Esophagus squamous epithelium (tissue), 4 donors: ENCODE results near the gene PGGT1B.

Source experiments
- POLR2A ChIP-seq, 4 donors: fragments of 450-650 bp; IDR thresholded peaks; one replicate each; pipeline ENCODE4 v1.6.1; 2017; ENCODE audit warnings: antibody characterized with exemption in 4 of 4, mild to moderate bottlenecking in 4 of 4, moderate library complexity in 3 of 4
- TF ChIP-seq, protein P1 (sequence below), 6 experiments: fragments of 450-650 bp in 4 of 6; fragments of 200-600 bp in 2 of 6; sonication (generic) in 2 of 6; IDR thresholded peaks; one replicate each; pipeline ENCODE4 v1.5.1; 2016 to 2019; ENCODE audit warnings: antibody characterized with exemption in 6 of 6, mild to moderate bottlenecking in 4 of 6, moderate library complexity in 4 of 6

DNA sequence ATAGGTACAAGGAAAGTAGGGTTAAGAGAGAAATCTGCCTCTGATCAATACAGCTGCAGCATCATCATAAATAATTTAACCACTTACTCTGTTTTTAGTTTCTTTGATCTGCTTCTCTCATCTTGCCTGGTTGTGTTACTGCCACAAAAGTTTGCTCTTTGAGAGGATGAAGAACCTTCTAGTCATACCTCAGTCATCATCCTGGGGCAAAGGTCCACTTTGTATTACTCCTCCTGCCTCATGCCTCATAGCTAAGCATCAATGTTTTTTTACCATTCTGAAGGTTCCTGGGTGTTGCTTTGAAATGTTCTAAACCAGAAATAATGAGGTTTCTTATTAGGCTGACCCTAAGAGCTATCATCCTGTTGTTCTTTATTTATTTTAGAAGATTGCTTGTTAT, 75.9 kb downstream of the PGGT1B start:
- TF ChIP-seq, protein P1, sequence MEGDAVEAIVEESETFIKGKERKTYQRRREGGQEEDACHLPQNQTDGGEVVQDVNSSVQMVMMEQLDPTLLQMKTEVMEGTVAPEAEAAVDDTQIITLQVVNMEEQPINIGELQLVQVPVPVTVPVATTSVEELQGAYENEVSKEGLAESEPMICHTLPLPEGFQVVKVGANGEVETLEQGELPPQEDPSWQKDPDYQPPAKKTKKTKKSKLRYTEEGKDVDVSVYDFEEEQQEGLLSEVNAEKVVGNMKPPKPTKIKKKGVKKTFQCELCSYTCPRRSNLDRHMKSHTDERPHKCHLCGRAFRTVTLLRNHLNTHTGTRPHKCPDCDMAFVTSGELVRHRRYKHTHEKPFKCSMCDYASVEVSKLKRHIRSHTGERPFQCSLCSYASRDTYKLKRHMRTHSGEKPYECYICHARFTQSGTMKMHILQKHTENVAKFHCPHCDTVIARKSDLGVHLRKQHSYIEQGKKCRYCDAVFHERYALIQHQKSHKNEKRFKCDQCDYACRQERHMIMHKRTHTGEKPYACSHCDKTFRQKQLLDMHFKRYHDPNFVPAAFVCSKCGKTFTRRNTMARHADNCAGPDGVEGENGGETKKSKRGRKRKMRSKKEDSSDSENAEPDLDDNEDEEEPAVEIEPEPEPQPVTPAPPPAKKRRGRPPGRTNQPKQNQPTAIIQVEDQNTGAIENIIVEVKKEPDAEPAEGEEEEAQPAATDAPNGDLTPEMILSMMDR (IDR thresholded peaks at IDR 0.05): no peak
- TF ChIP-seq POLR2A (IDR thresholded peaks at IDR 0.05): no peak
